Loucy (cell line): Measurements from ENCODE around the gene PLG.

ENCODE experiments used
- EZH2phosphoT487 ChIP-seq: fragments of 200-600 bp; IDR thresholded peaks from 2 replicates; pipeline ENCODE4 v1.6.1; 2018; ENCODE audit warnings: antibody characterized with exemption, mild to moderate bottlenecking, moderate library complexity, borderline replicate concordance
- TF ChIP-seq, protein P1 (sequence below): fragments of 200-600 bp; sonication (generic); conservative IDR thresholded peaks from 2 replicates; pipeline ENCODE4 v1.5.1; 2014; ENCODE audit warnings: mild to moderate bottlenecking, antibody characterized with exemption, low read length

DNA sequence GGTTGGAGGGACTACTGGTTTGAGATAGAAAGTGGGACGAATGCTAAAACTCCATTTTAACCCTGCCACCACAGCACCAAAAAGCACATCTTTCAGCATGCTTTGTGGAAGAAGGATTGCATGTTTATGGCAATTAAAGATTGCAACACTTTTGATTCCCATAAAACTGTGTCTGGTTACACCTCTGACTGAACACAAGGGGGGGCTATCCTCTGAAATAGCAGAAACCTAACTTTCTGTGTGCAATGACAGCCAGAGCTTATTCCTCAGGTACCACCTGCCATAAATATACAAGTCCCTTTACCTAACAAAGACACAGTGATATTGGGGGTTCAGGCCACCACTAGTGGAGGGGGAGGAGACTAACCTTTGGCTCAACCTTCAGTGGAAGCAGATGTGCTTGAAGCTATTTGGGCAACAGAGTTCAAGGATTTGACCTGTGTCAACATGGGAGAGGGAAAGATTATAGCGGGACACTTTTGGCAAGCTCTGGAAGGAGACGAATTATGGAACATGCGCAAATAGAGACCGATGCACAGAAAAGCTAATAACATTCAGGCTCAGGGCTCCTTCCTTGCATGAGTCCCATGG, 9.6 kb upstream of the PLG start:
- TF ChIP-seq, protein P1, sequence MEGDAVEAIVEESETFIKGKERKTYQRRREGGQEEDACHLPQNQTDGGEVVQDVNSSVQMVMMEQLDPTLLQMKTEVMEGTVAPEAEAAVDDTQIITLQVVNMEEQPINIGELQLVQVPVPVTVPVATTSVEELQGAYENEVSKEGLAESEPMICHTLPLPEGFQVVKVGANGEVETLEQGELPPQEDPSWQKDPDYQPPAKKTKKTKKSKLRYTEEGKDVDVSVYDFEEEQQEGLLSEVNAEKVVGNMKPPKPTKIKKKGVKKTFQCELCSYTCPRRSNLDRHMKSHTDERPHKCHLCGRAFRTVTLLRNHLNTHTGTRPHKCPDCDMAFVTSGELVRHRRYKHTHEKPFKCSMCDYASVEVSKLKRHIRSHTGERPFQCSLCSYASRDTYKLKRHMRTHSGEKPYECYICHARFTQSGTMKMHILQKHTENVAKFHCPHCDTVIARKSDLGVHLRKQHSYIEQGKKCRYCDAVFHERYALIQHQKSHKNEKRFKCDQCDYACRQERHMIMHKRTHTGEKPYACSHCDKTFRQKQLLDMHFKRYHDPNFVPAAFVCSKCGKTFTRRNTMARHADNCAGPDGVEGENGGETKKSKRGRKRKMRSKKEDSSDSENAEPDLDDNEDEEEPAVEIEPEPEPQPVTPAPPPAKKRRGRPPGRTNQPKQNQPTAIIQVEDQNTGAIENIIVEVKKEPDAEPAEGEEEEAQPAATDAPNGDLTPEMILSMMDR: no peak
- no peak for TF ChIP-seq EZH2phosphoT487
